ENCODE results near the gene ASIC1. TPM values are rescaled to one million over a fixed set of nuclear protein-coding genes. Genes with fewer than 3 reads are reported as not detected.

ASIC1 gene
- 1.6 TPM for total RNA-seq
- 0.99 TPM for polyA plus RNA-seq (ENCODE audit: insufficient read depth, low read depth, low replicate concordance)
- long read RNA-seq, donor 1 = 0 reads
- long read RNA-seq, donor 2 = 0 reads
- long read RNA-seq, donor 3 = 0 reads
- long read RNA-seq, donor 4 = 0 reads
- long read RNA-seq, donor 5 = 0 reads
- long read RNA-seq, donor 6 = 0 reads
- long read RNA-seq, donor 7 = 0 reads
- long read RNA-seq, donor 8 = 0 reads
- long read RNA-seq, donor 9 = 0 reads
- long read RNA-seq, donor 10, partial matches to known transcripts = 0 of 1 reads
- long read RNA-seq, donor 10, other reads (novel, unspliced or antisense) = 0 of 1 reads

DNA sequence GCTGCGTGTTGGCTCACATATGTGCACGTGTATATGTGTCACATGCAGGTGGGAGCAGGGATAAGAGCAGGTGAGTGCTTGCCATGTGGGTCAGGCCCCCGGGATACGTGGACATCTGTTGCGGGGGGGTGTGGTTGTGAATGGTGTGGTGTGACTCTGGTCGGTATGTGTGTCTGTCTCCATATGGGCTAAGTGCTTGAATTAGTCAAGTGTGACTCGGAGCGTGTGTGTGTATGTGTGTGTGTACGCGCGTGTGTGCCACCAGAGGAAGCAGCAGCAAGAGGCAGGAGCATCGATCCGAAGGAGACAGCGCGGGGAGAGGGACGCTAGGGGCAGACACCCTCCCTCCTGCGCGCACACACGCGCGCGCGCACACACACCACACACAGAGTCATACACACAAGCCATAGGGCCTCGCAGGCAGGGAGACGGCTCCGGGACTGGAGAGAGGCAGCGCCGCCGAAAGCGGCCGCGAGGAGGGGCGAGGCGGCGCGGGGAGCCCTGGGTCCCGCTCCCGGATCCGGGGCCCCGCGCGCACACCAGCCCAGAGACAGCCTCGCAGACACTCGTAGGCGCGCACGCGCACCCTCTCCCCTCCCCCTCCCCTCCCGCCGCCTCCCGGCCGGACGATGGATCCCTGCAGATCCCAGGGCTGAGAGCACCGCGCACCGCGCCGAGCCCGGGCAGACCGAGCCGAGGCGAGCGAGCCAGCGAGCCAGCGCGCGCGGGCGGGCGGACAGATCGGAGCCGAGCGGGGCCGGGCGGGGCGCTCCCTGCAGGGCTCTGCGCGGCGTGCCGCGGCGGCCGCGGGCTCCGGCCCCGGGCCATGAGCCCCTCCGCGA is at the start of gene ASIC1:
Gene ASIC1, plus strand, starts transcription at position 597 of the 842 bp plus-strand sequence. CDS start 1,171 bp downstream, outside the sequence.
- no peak within 1 kb of the TSS for H3K27ac ChIP-seq (ENCODE audit: low read depth in 2 of 2, low read length in 2 of 2)
- DNase-seq = peak; percentile 62 to 91 (median 83)

GRCh38 chr12:50013361-50014147 is 43.8 kb upstream of the ASIC1 start:
- no peak for DNase-seq
- Histone ChIP-seq H3K9ac (ENCODE audit: low read length in 3 of 3) (no peak overlapping the region), H3K9me3 (ENCODE audit: control insufficient read depth in 2 of 3, insufficient read depth in 1 of 3, low read length in 3 of 3) (no peaks in the 10 kb centered on the region), H3K4me3 (ENCODE audit: low read length in 3 of 3) (no peak overlapping the region), H3K4me1 (ENCODE audit: control insufficient read depth in 2 of 3, insufficient read depth in 2 of 3, low read depth in 1 of 3, low read length in 3 of 3) (peaks cover 0 to 8% (median 3%) of the 10 kb centered on the region in 3 donors), H3K36me3 (ENCODE audit: control insufficient read depth in 2 of 3, insufficient read depth in 3 of 3, low read length in 3 of 3) (no peaks in the 10 kb centered on the region), H3K27me3 (ENCODE audit: control insufficient read depth, insufficient read depth, low read length) (no peaks in the 10 kb centered on the region), H3K27ac (ENCODE audit: low read depth in 2 of 2, low read length in 2 of 2) (no peak overlapping the region)
- intact Hi-C loops (cut with DNase I) = no loop called here
- TF ChIP-seq CTCF (IDR thresholded peaks at IDR 0.05; ENCODE audit: borderline replicate concordance, extremely low read depth, insufficient read depth) = no peak
- FAIRE-seq = no peak

More for the DNA sequence above, at the start of gene ASIC1:
- Histone ChIP-seq H3K9me3 (ENCODE audit: control insufficient read depth in 2 of 3, insufficient read depth in 1 of 3, low read length in 3 of 3) (no peaks in the 10 kb centered on the region), H3K9ac (ENCODE audit: low read length in 3 of 3) (peak within 1 kb of the TSS in 2 of 3 donors; percentile 38 to 44), H3K27me3 (ENCODE audit: control insufficient read depth, insufficient read depth, low read length) (no peaks in the 10 kb centered on the region), H3K4me1 (ENCODE audit: control insufficient read depth in 2 of 3, insufficient read depth in 2 of 3, low read depth in 1 of 3, low read length in 3 of 3) (peaks cover 0 to 6% (median 4%) of the 10 kb centered on the region in 3 donors), H3K36me3 (ENCODE audit: control insufficient read depth in 2 of 3, insufficient read depth in 3 of 3, low read length in 3 of 3) (no peaks in the 10 kb centered on the region), H3K4me3 (ENCODE audit: low read length in 3 of 3) (peak within 1 kb of the TSS; percentile 44 to 71 (median 67))
- FAIRE-seq = no peak
- intact Hi-C loops (cut with DNase I) = no loop called here
- TF ChIP-seq CTCF (IDR thresholded peaks at IDR 0.05; ENCODE audit: borderline replicate concordance, extremely low read depth, insufficient read depth) = no peak

GRCh38 chr12:50014342-50014741 is 43.1 kb upstream of the ASIC1 start:
- no peak overlapping the region for H3K9ac ChIP-seq (ENCODE audit: low read length in 3 of 3)
- no peak overlapping the region for H3K27ac ChIP-seq (ENCODE audit: low read depth in 2 of 2, low read length in 2 of 2)
- no peaks in the 10 kb centered on the region for H3K27me3 ChIP-seq (ENCODE audit: control insufficient read depth, insufficient read depth, low read length)
- FAIRE-seq = no peak
- no peaks in the 10 kb centered on the region for H3K9me3 ChIP-seq (ENCODE audit: control insufficient read depth in 2 of 3, insufficient read depth in 1 of 3, low read length in 3 of 3)
- DNase-seq = no peak
- peaks cover 0 to 8% (median 3%) of the 10 kb centered on the region in 3 donors for H3K4me1 ChIP-seq (ENCODE audit: control insufficient read depth in 2 of 3, insufficient read depth in 2 of 3, low read depth in 1 of 3, low read length in 3 of 3)
- no peaks in the 10 kb centered on the region for H3K36me3 ChIP-seq (ENCODE audit: control insufficient read depth in 2 of 3, insufficient read depth in 3 of 3, low read length in 3 of 3)
- intact Hi-C loops (cut with DNase I) = no loop called here
- no peak overlapping the region for H3K4me3 ChIP-seq (ENCODE audit: low read length in 3 of 3)
- no peak for TF ChIP-seq CTCF (IDR thresholded peaks at IDR 0.05; ENCODE audit: borderline replicate concordance, extremely low read depth, insufficient read depth)
